GM21786 (cell line): ENCODE measurements around the gene CYP26A1.

Experiments
- ATAC-seq: cut with Tn5 transposase; IDR thresholded peaks from one replicate; pipeline ENCODE4 v1.9.1; 2021; ENCODE audit not compliant: unreplicated experiment

Gene CYP26A1

GRCh38 chr10:93073539-93074146, at the start of gene CYP26A1:
TSS of gene CYP26A1 (plus strand) at chr10:93073893. CDS start at chr10:93073935, 42 bp downstream.
- ATAC-seq = no peak

- no peak for ATAC-seq
These were observed 47.6 kb upstream of the CYP26A1 start for GRCh38 chr10:93026072-93026471.

DNA sequence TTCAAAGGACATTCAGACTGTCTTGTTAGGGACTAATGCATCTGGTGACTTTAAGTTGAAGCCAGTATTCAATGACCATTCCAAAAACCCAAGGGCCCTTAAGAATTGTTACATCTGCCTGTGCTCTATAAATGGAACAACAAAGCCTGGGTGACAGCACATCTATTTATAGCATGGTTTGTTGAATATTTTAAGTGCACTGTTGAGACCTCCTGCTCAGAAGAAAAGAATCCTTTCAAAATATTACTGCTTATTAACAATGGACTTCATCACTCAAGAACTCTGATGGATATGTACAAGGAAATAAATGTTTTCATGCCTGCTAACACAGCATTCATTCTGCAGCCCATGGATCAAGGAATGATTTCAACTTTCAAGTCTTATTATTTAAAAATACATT, 46.2 kb upstream of the CYP26A1 start:
- no peak for ATAC-seq

GRCh38 chr10:93028883-93029282, 44.8 kb upstream of the CYP26A1 start:
- ATAC-seq = no peak

DNA sequence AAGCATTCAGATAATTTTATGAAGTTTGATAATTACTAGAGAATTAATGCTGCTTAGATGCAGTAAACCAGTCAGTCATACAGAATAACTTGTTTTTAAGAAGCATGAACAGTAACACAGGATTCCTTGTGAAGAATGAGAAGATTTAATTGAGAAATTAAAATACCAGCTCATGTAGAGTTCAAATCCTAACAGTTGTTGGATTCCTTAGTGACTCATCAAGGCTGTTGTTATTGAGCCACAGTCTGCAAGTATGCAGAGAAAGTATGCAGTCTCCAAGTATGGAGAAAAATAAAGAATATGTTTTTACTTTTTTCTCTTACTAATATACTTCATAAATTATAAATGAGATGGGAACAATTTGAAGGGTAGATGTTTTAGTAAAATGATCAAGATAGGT, 43.3 kb upstream of the CYP26A1 start:
- no peak for ATAC-seq

DNA sequence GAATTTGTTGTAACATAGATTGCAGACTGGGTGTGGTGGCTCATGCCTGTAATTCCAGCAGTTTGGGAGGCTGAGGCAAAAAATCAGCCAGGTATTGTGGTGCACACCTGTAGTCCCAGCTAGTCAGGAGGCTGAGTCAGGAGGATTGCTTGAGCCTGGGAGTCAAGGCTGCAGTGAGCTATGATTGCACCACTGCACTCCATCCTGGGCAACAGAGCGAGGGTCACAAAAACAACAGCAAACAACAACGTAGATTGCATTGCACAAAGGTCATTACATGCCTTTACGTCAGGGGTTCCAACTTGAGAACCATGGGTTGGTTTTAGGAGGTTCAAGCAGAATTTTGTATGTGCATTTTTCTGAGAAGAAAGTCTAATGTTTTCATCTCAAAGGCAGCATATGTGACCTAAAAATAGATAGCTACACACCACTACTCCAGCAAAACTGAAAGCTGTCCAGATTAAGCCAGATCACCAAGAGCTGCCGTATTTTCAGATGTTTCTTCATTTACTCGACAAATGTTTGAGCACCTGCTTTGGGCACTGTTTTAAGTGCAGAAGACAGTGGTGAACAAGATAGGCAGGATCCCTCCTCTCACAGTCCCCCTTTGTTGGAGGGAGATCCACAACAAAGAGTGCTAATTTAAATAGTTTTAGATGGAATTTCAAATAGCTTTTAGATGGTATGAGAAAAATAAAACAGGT, 41.4 kb upstream of the CYP26A1 start:
- no peak for ATAC-seq

DNA sequence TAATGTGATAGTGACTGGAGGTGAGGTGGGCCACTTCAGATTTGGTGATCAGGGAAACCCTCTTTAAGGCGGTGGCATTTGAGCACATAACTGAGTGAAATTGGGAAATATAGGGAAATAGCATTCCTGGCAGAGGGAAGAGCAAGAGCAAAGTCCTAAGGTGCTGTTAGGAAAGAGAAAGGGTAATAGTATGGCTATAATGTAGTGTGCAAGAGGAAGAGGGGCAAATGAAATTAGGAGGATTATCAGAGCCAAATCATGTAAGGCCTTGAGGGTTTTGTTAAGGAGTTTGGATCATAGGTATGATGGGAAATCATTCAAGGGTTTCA, 40.9 kb upstream of the CYP26A1 start:
- no peak for ATAC-seq

- ATAC-seq = no peak
These were observed 39.3 kb upstream of the CYP26A1 start for GRCh38 chr10:93034426-93034825.

DNA sequence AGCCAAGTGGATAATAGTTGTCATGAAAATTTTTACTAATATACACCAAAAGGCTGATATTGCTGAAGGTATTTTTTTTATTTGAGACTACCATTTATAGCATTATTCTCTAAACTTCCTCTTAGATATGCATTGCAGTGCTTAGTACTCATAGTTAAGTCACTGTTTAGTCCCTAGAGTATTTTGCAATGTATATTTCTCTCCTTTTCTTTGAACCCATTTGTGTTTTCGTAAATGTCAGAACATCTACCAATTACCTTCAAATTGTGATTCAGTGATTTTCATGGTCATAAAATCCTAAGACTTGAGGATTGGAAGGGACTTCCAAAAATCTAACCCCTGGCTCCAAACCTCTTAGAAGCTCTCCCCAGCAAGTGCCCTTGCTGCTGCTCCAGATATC, 34.6 kb upstream of the CYP26A1 start:
- ATAC-seq = no peak

- no peak for ATAC-seq
These were observed 34.0 kb upstream of the CYP26A1 start for GRCh38 chr10:93039721-93040120.

- no peak for ATAC-seq
These were observed 19.2 kb upstream of the CYP26A1 start for GRCh38 chr10:93054486-93054885.

DNA sequence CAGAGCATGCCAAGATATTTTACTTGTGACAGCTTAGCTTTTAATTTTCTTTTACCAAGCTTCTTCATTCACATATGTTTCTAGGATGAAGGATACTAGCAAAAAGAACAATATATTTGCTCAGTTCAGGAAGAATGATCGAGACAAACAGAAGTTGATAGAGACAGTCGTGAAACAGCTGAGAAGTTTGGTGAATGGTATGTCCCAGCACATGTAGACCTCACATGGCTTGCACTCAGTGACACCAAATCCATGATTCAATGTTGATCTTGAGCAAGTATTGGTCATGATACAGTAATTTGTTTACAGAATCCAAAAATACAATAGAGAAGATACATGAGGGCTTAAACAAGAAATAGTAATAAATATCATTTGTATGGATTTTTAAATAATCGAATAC, 15.6 kb upstream of the CYP26A1 start:
- no peak for ATAC-seq

DNA sequence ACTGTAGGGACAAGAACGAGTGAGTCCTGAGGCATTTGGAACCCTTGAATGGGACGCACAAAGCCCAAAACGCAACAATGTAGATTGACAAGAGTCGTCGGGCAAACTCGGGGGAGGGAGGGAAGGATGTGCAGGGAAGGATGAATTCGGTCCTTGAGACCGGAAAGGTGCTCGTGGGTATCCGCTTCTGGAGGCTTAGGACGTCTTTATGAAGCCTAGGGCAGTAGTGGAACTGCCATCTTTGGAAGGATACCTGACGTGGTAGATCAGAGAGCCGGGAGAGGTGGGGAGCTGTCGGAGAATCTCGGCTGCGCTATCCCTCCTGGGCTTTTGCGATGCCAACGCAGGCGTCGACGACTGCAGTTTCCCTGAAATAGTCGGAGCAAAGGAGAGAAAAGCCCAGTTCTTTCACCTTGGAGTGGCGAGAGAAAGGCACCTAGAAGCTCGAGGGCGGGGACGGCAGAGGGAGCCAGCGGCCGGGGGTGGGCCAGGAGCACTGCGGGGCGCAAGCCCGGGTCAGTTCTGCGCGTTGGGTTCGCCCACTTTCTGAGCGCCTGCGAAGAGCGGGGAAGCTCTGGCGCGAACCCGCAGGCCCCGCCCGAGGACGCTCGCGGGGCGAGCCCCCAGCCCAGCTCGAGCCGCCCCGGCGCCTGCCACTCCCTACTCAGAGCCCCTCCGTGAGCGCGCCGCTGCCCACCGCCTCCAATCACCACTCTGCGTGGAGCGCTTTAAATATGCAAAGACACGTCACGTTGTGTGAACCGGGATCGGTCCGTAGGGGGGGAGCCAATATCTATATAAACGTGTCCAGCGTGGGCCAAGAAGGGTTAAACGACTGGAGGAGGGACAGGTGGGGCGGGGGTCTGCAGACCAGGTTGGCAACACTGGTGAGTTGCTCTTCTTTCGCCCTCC, 13.5 kb upstream of the CYP26A1 start, which contains the start of gene CYP26C1:
Gene CYP26C1, plus strand, starts transcription at position 824 of the 912 bp plus-strand sequence. CDS start 466 bp downstream, outside the sequence.
- no peak for ATAC-seq

DNA sequence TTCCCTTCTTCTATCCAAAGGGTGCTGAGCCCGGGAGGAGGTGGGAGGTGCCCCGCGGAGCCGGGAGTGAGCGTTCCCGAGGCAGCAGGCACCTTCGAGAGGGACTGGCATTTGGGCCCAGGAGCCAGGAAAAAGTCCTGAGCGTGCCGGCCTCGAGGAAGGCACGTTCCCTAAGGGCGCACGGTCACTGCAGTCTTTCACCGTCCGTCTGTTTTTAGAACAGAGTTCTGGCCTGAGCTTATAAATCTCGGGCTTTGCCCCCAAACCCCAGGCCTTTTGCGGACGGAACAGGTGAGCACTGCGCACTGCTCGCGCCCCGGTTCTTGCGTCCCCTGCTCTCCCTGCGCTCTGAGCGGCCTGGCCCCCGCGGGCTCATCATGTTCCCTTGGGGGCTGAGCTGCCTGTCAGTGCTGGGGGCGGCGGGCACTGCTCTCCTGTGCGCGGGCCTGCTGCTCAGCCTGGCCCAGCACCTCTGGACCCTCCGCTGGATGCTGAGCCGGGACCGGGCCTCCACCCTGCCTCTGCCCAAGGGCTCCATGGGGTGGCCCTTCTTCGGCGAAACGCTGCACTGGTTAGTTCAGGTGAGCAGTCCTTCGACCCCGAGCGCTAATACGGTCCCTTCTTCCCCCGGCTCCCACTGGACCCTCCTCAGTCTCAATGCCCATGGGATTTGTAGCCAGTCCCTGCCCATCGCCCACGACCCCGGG, 12.7 kb upstream of the CYP26A1 start:
- no peak for ATAC-seq

DNA sequence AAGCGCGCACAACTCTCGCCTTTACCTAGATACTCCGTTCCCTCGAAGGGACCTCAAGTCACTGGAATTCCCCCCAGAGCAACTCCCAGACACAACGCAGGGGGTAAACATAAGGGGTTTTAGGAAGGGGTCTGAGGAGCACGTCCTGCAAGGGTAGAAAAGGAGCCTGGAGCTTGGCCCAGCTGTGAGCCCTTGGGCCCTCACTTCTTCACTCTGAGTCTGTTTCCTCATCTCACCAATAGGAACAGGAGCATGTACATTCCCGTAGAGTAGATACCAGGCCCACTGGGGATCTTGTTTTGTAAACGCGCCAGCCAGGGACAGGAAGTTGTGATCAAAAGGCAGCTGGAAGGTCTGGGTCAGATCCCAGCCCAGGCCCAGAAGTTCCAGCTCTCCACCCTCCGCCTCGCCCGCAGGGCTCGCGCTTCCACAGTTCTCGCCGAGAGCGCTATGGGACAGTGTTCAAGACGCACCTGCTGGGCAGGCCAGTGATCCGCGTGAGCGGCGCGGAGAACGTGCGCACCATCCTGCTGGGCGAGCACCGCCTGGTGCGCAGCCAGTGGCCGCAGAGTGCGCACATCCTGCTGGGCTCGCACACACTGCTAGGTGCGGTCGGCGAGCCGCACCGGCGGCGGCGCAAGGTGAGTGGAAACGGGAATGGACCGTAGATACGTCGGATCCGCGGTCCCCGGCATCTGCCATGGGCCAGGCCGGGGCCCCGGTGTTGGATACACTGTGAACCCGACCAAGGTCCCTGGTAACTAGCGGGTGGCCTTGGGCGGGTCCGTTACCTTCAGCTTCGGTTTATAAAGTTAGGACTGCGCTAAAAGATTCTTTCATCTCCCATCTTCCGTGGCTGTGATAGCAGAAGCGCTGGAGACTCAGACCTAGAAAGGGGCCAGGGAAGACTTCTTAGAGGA, 11.8 kb upstream of the CYP26A1 start:
- ATAC-seq = no peak

- no peak for ATAC-seq
These were observed 11.1 kb upstream of the CYP26A1 start for GRCh38 chr10:93062514-93063143.

- no peak for ATAC-seq
These were observed 10.3 kb upstream of the CYP26A1 start for GRCh38 chr10:93063144-93063976.

DNA sequence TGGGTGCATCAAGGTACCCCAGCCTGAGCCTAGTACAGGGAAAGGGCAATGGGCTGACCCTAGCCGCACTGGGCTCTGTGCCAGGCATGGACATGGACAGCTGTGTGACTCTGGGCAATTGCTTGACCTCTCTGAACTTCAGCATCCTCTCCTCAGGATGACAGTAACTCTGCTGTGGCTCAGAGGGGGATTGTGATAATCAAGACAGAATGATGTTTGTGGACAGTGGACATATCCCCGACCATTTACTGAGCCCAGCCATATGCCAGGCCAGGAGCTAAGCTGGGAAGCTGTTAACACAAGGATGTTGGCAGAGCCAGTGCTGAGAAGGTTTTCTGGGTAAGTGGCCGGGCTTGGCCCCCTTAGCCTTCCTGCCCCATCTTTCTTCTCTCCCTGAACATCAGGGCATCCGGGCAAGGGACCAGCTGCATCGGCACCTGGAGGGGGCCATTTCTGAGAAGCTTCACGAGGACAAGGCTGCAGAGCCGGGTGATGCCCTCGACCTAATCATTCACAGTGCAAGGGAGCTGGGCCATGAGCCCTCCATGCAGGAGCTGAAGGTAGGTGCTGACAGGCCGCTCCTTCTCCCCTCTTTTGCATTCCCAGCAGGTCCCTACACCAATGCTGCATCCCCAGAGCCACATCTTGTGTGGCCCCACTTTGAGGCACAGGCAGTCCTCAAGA, 9.6 kb upstream of the CYP26A1 start:
- no peak for ATAC-seq
